H1 (cell line): Measurements from ENCODE around the gene P3H3. TPM values are rescaled to one million over a fixed set of nuclear protein-coding genes. Genes with fewer than 3 reads are reported as not detected.

Experiments used
- CTCF ChIA-PET: fragments of 300-600 bp; sonication (Branson Sonifier 250); formaldehyde crosslinking; loops from one replicate; lab custom pipeline; 2021; ENCODE audit not compliant: partially characterized antibody; lab: Charles Lee
- POLR2A ChIA-PET: fragments of 300-600 bp; sonication (Branson Sonifier 250); formaldehyde crosslinking; loops from one replicate; lab custom pipeline; 2021; ENCODE audit warnings: inconsistent platforms; ENCODE audit not compliant: partially characterized antibody; lab: Charles Lee
- DNase-seq, 2 experiments: peaks; one replicate each; pipeline versions ENCODE4 v3.0.0 to v3.0.0-alpha.2; 2010 to 2022; ENCODE audit warnings: low spot score in 2 of 2, low read depth in 1 of 2, mixed read lengths in 1 of 2
- FAIRE-seq: peaks from 2 replicates; lab custom pipeline; 2011; peaks lifted over from hg19 to GRCh38; lab: Jason Lieb, UNC
- H2AFZ ChIP-seq: 2 replicates; pipeline ENCODE4 v1.8.1; 2012; ENCODE audit warnings: low read length, inconsistent platforms
- H2AK5ac ChIP-seq: 2 replicates; pipeline ENCODE4 v1.6.1; 2013; ENCODE audit warnings: low read depth, low read length
- H2BK120ac ChIP-seq: replicated peaks from 2 replicates; pipeline ENCODE3; 2013; ENCODE audit warnings: low read depth, low read length, inconsistent platforms
- H2BK12ac ChIP-seq: 2 replicates; pipeline ENCODE4 v1.6.1; 2013; ENCODE audit warnings: low read depth, low read length
- H2BK15ac ChIP-seq: 2 replicates; pipeline ENCODE4 v1.6.1; 2013; ENCODE audit warnings: low read length
- H2BK20ac ChIP-seq: 2 replicates; pipeline ENCODE4 v1.6.1; 2013; ENCODE audit warnings: low read length
- H2BK5ac ChIP-seq: 2 replicates; pipeline ENCODE4 v1.6.1; 2013; ENCODE audit warnings: low read depth, low read length
- H3K14ac ChIP-seq: 2 replicates; pipeline ENCODE4 v1.6.1; 2013; ENCODE audit warnings: inconsistent platforms; ENCODE audit not compliant: insufficient read length
- H3K18ac ChIP-seq: 2 replicates; pipeline ENCODE4 v1.6.1; 2013; ENCODE audit warnings: low read length; ENCODE audit errors: extremely low read depth
- H3K23ac ChIP-seq: 2 replicates; pipeline ENCODE4 v1.6.1; 2013; ENCODE audit warnings: inconsistent platforms; ENCODE audit not compliant: insufficient read length
- H3K23me2 ChIP-seq: 2 replicates; pipeline ENCODE4 v1.6.1; 2013; ENCODE audit warnings: low read depth, low read length
- H3K27ac ChIP-seq: 2 replicates; pipeline ENCODE4 v1.6.1; 2011; ENCODE audit warnings: low read depth, low read length, inconsistent platforms
- H3K27me3 ChIP-seq, 4 experiments: replicated peaks in 1 of 4; 1 replicate in 1 of 4; 2 replicates in 3 of 4; pipeline versions ENCODE4 v1.6.1 to v1.8.1; 2011 to 2013; ENCODE audit warnings: low read length in 3 of 4, mild to moderate bottlenecking in 3 of 4, inconsistent platforms in 2 of 4, mixed read lengths in 2 of 4, moderate library complexity in 1 of 4; ENCODE audit not compliant: control insufficient read depth in 3 of 4, insufficient read depth in 3 of 4; ENCODE audit errors: extremely low read depth in 1 of 4
- H3K36me3 ChIP-seq, 4 experiments: 2 replicates each; pipeline versions ENCODE4 v1.6.1 to v1.8.1; 2011 to 2013; ENCODE audit warnings: mild to moderate bottlenecking in 4 of 4, low read length in 3 of 4, moderate library complexity in 2 of 4, control low read depth in 1 of 4, inconsistent platforms in 1 of 4; ENCODE audit not compliant: insufficient read depth in 4 of 4, control insufficient read depth in 2 of 4
- H3K4ac ChIP-seq: replicated peaks from 2 replicates; pipeline ENCODE3; 2013; ENCODE audit warnings: low read length, low read depth, mixed read lengths, inconsistent platforms; ENCODE audit not compliant: insufficient read length
- H3K4me1 ChIP-seq, 4 experiments: replicated peaks in 1 of 4; 1 replicate in 1 of 4; 2 replicates in 3 of 4; pipeline versions ENCODE4 v1.6.1 to v1.8.1; 2011 to 2013; ENCODE audit warnings: low read length in 3 of 4, inconsistent platforms in 2 of 4, mixed read lengths in 1 of 4; ENCODE audit not compliant: insufficient read depth in 4 of 4, control insufficient read depth in 3 of 4
- H3K4me2 ChIP-seq, 2 experiments: 2 replicates each; pipeline versions ENCODE4 v1.6.1 to v1.8.1; 2011 to 2013; ENCODE audit warnings: low read depth in 2 of 2, low read length in 2 of 2, control low read depth in 1 of 2, inconsistent platforms in 1 of 2, mild to moderate bottlenecking in 1 of 2; ENCODE audit not compliant: insufficient read depth in 1 of 2
- H3K4me3 ChIP-seq, 4 experiments: fragments of 200-600, 300-600 bp in 1 of 4; sonication (generic), shearing (Covaris generic), sonication (Bioruptor Twin) in 1 of 4; 2 replicates each; pipeline versions ENCODE4 v1.5.1 to v1.8.1; 2011 to 2016; ENCODE audit warnings: low read length in 4 of 4, low read depth in 3 of 4, control low read depth in 2 of 4, inconsistent platforms in 2 of 4, mild to moderate bottlenecking in 2 of 4, mixed read lengths in 1 of 4, moderate library complexity in 1 of 4; ENCODE audit not compliant: insufficient read depth in 2 of 4; ENCODE audit errors: extremely low read depth in 1 of 4
- H3K56ac ChIP-seq: replicated peaks from 2 replicates; pipeline ENCODE3; 2013; ENCODE audit warnings: low read depth, mild to moderate bottlenecking, mixed read lengths, low read length, inconsistent platforms; ENCODE audit not compliant: insufficient read length
- H3K79me1 ChIP-seq: 2 replicates; pipeline ENCODE4 v1.6.1; 2013; ENCODE audit warnings: low read depth, low read length, control low read depth
- H3K79me2 ChIP-seq, 2 experiments: 2 replicates each; pipeline versions ENCODE4 v1.6.1 to v1.8.1; 2012 to 2013; ENCODE audit warnings: low read length in 2 of 2, mild to moderate bottlenecking in 2 of 2, inconsistent platforms in 1 of 2; ENCODE audit not compliant: insufficient read depth in 2 of 2, control insufficient read depth in 1 of 2
- H3K9ac ChIP-seq, 4 experiments: replicated peaks in 1 of 4; 1 replicate in 1 of 4; 2 replicates in 3 of 4; pipeline versions ENCODE4 v1.6.1 to v1.8.1; 2011 to 2013; ENCODE audit warnings: low read depth in 3 of 4, low read length in 3 of 4, control low read depth in 2 of 4, mild to moderate bottlenecking in 2 of 4, moderate library complexity in 2 of 4, inconsistent platforms in 1 of 4; ENCODE audit errors: extremely low read depth in 1 of 4
- H3K9me3 ChIP-seq, 2 experiments: 2 replicates each; pipeline versions ENCODE4 v1.6.1 to v1.8.1; 2012 to 2013; ENCODE audit warnings: mild to moderate bottlenecking in 2 of 2, moderate library complexity in 2 of 2, control low read depth in 1 of 2, inconsistent platforms in 1 of 2, low read depth in 1 of 2, low read length in 1 of 2, mixed read lengths in 1 of 2; ENCODE audit not compliant: insufficient read depth in 2 of 2
- H4K20me1 ChIP-seq, 2 experiments: replicated peaks in 1 of 2; 2 replicates each; pipeline versions ENCODE3 to v1.8.1; 2011 to 2013; ENCODE audit warnings: inconsistent platforms in 2 of 2, low read length in 2 of 2, mild to moderate bottlenecking in 1 of 2; ENCODE audit not compliant: insufficient read depth in 2 of 2, control insufficient read depth in 1 of 2
- H4K5ac ChIP-seq: 2 replicates; pipeline ENCODE4 v1.6.1; 2013; ENCODE audit warnings: low read length, low read depth, mixed read lengths, inconsistent platforms; ENCODE audit not compliant: insufficient read length
- H4K8ac ChIP-seq: 2 replicates; pipeline ENCODE4 v1.8.0; 2013; ENCODE audit warnings: mild to moderate bottlenecking, moderate library complexity, low read length, inconsistent platforms; ENCODE audit not compliant: insufficient read depth; ENCODE audit errors: extremely low read depth
- H4K91ac ChIP-seq: replicated peaks from 2 replicates; pipeline ENCODE3; 2013; ENCODE audit warnings: low read length, mixed read lengths, inconsistent platforms; ENCODE audit not compliant: insufficient read length
- PHF8 ChIP-seq: fragments of 200-600 bp; sonication (generic); conservative IDR thresholded peaks from 2 replicates; pipeline ENCODE4 v1.7.1; 2012; ENCODE audit warnings: low read depth, mild to moderate bottlenecking, inconsistent platforms, low read length, moderate library complexity
- POLR2A ChIP-seq, 2 experiments: IDR thresholded peaks; 1 replicate in 1 of 2; 2 replicates in 1 of 2; pipeline ENCODE4 v1.6.1; 2011; ENCODE audit warnings: low read depth in 2 of 2, low read length in 2 of 2, mild to moderate bottlenecking in 2 of 2; ENCODE audit errors: control extremely low read depth in 1 of 2
- POLR2AphosphoS5 ChIP-seq: IDR thresholded peaks from 2 replicates; pipeline ENCODE4 v1.6.1; 2011; ENCODE audit warnings: low read depth, low read length
- RBBP5 ChIP-seq: IDR thresholded peaks from 2 replicates; pipeline ENCODE4 v1.7.1; 2012; ENCODE audit warnings: low read depth, mild to moderate bottlenecking, inconsistent platforms, low read length, moderate library complexity, borderline replicate concordance
- SAP30 ChIP-seq: fragments of 300-600 bp; sonication (generic); IDR thresholded peaks from 2 replicates; pipeline ENCODE4 v1.7.1; 2012; ENCODE audit warnings: low read length, moderate library complexity, mild to moderate bottlenecking, inconsistent platforms; ENCODE audit not compliant: insufficient read depth, insufficient replicate concordance
- TAF7 ChIP-seq: optimal IDR thresholded peaks from 2 replicates; pipeline ENCODE3; 2011; ENCODE audit warnings: low read depth, mild to moderate bottlenecking, inconsistent platforms, low read length, moderate library complexity, borderline replicate concordance
- whole genome bisulfite sequencing, 2 experiments: shearing (Covaris generic) in 1 of 2; methylation state at CpG; one replicate each; pipeline versions ENCODE4 v1.1.6 to v1.1.7; 2013 to 2015; ENCODE audit warnings: low lambda C conversion rate in 2 of 2, mixed read lengths in 2 of 2, inconsistent platforms in 1 of 2, low coverage in 1 of 2, missing lambda C conversion rate in 1 of 2; ENCODE audit not compliant: insufficient replicate concordance in 2 of 2, insufficient coverage in 1 of 2, insufficient read length in 1 of 2; ENCODE audit errors: extremely low coverage in 1 of 2, missing lambda C conversion rate in 1 of 2; 5-methylcytosine and 5-hydroxymethylcytosine counted together
- polyA plus RNA-seq, 7 experiments: library from polyadenylated mRNA; depleted of rRNA in 3 of 7; stranded (reverse) in 5 of 7; unstranded in 2 of 7; fragments of >200 nt in 5 of 7; fragments of 200-250 nt in 2 of 7; gene quantifications; 1 replicate in 5 of 7; 2 replicates in 1 of 7; 4 replicates in 1 of 7; pipeline versions ENCODE4 v1.2.1 to v1.2.3, GENCODE V29; 2011 to 2013; ENCODE audit warnings: missing spikeins in 2 of 7, mixed read lengths in 2 of 7
- total RNA-seq: library from RNA; stranded (reverse); fragmentation: NEBNext Ultra II Directional; extraction: Animal tissue kit (Norgen Biotek cat#: 25700); gene quantifications from 2 replicates; pipeline ENCODE4 v1.2.1, GENCODE V29; 2021

P3H3 gene
- total and polyA plus RNA-seq, 2 of the 8 experiments (the other 6 are each of a cell fraction or from before 2014, with no cell fraction given), result 22.9 to 43.5 TPM

GRCh38 chr12:6871052-6871957 is 43.1 kb downstream of the P3H3 start:
- ChIA-PET POLR2A (interaction anchor here (0.6 to 18.9 kb wide), 17 partner anchors 10 to 337 kb away, joined by 3 to 588 read pairs (median 26); partner anchors contain the start of genes ATN1, C12orf57, CDCA3 and ENO2), CTCF (interaction anchor here (0.6 to 10.4 kb wide), 25 partner anchors 11 to 266 kb away, joined by 3 to 216 read pairs (median 14); partner anchors contain the start of genes C12orf57, CDCA3, ENO2 and RNU7-1)
- Histone ChIP-seq H3K79me2 (peaks cover 0 to 26% of the 10 kb centered on the region in 2 experiments; a peak in 2 of 4 replicates), H3K18ac (no peak overlapping the region), H3K4ac (no peak overlapping the region), H3K9ac (0 out of 7 replicates have a peak overlapping the region, but pooled peaks of 1 of the 4 experiments have one; percentile 8), H2AFZ (no peak overlapping the region), H3K23me2 (peaks cover 21% of the 10 kb centered on the region), H3K4me1 (peaks cover 6 to 41% (median 19%) of the 10 kb centered on the region in 4 experiments), H3K27ac (no peak overlapping the region), H2BK5ac (peak overlapping the region; percentile 45; the same call in 1 of the 2 replicates), H2BK120ac (no peak overlapping the region), H3K14ac (no peak overlapping the region), H2BK20ac (no peak overlapping the region), H3K4me3 (peak overlapping the region; percentile 42 to 95 (median 86); a peak in 6 of 8 replicates), H2AK5ac (no peak overlapping the region), H3K36me3 (peaks cover 8 to 31% (median 13%) of the 10 kb centered on the region in 4 experiments), H3K79me1 (0 out of 2 replicates have a peak, but pooled peaks cover 4% of the 10 kb centered on the region), H2BK15ac (no peak overlapping the region), H4K91ac (no peak overlapping the region), H3K56ac (no peak overlapping the region), H3K23ac (no peak overlapping the region), H4K20me1 (peaks cover 25 to 30% of the 10 kb centered on the region in 2 experiments), H3K27me3 (no peaks in the 10 kb centered on the region), H3K4me2 (peak overlapping the region; percentile 85 to 89), H4K8ac (no peak overlapping the region), H2BK12ac (no peak overlapping the region), H3K9me3 (no peaks in the 10 kb centered on the region), H4K5ac (no peak overlapping the region)
- DNase-seq, result peak in 1 of 2 experiments; percentile 58
- WGBS, 2 experiments, result 81% methylated on average over 12 of the region's 12 CpGs; no CpG with 5 or more reads in 1 of the 2 experiments
- FAIRE-seq, result no peak
- peak; percentile 80 for TF ChIP-seq POLR2AphosphoS5
- peak; percentile 17 for TF ChIP-seq TAF7
- no peak for TF ChIP-seq PHF8
- peak in 1 of 2 experiments; percentile 84; a peak in 2 of 3 replicates for TF ChIP-seq POLR2A (IDR thresholded peaks at IDR 0.05; ENCODE audit: control extremely low read depth in 1 of 2, low read depth in 2 of 2, low read length in 2 of 2)
- TF ChIP-seq RBBP5, result no peak
- TF ChIP-seq SAP30, result no peak
